Calu3 (cell line): ENCODE measurements around the gene AK8. TPM values are rescaled to one million over a fixed set of nuclear protein-coding genes. Genes with fewer than 3 reads are reported as not detected.

Experiments
- BruUV-seq: library from RNA; stranded (reverse); fragments of 400-500 nt; replicated peaks from 2 replicates; lab custom pipeline; 2021; lab: Mats Ljungman, UMichigan
- CTCF ChIA-PET: fragments of 300-600 bp; sonication (Branson Sonifier 250); formaldehyde crosslinking; loops from one replicate; lab custom pipeline; 2022; ENCODE audit warnings: antibody characterized with exemption; lab: Charles Lee
- DNase-seq: peaks from one replicate; pipeline ENCODE4 v3.0.0; 2022
- H3K27ac Mint-ChIP-seq: one replicate; pipeline ENCODE4 v1.8.0; 2022; ENCODE audit warnings: mixed read lengths; ENCODE audit not compliant: unreplicated experiment
- H3K27me3 Mint-ChIP-seq: one replicate; pipeline ENCODE4 v1.8.0; 2022; ENCODE audit warnings: mixed read lengths; ENCODE audit not compliant: unreplicated experiment
- H3K36me3 Mint-ChIP-seq: one replicate; pipeline ENCODE4 v1.8.0; 2022; ENCODE audit warnings: mild to moderate bottlenecking, moderate library complexity, mixed read lengths; ENCODE audit not compliant: insufficient read depth, unreplicated experiment
- H3K4me1 Mint-ChIP-seq: one replicate; pipeline ENCODE4 v1.8.0; 2022; ENCODE audit warnings: mild to moderate bottlenecking, low read depth, mixed read lengths; ENCODE audit not compliant: unreplicated experiment
- H3K4me3 Mint-ChIP-seq: one replicate; pipeline ENCODE4 v1.8.0; 2022; ENCODE audit warnings: mild to moderate bottlenecking, low read depth, moderate library complexity, mixed read lengths; ENCODE audit not compliant: unreplicated experiment
- H3K9me3 Mint-ChIP-seq: one replicate; pipeline ENCODE4 v1.8.0; 2022; ENCODE audit warnings: low read depth, mixed read lengths; ENCODE audit not compliant: unreplicated experiment
- CTCF ChIP-seq: fragments of 200-600 bp; IDR thresholded peaks from one replicate; pipeline ENCODE4 v1.8.0; 2022; ENCODE audit warnings: antibody characterized with exemption; ENCODE audit not compliant: unreplicated experiment
- intact Hi-C: fragments of 100-400 bp; cut with micrococcal nuclease; formaldehyde crosslinking; loops from one replicate; pipeline ENCODE4 v1.10.0; 2022; ENCODE audit not compliant: unreplicated experiment
- total RNA-seq: library from RNA; stranded (reverse); gene quantifications from 2 replicates; pipeline ENCODE4 v1.2.3, GENCODE V29; 2022

The AK8 gene
- total RNA-seq, 1 experiment from 2014 or later: 1.4 TPM

- CTCF ChIA-PET: no interaction called here
These were observed 43.7 kb downstream of the AK8 start for GRCh38 chr9:132834343-132834742.

GRCh38 chr9:132833550-132834121 is 44.4 kb downstream of the AK8 start:
- no peaks in the 10 kb centered on the region for H3K36me3 Mint-ChIP-seq
- no peak overlapping the region for H3K27ac Mint-ChIP-seq
- no TSS peak for BruUV-seq
- intact Hi-C loops: no loop called here
- H3K27me3 Mint-ChIP-seq: no peaks in the 10 kb centered on the region
- no peak overlapping the region for H3K4me3 Mint-ChIP-seq
- CTCF ChIA-PET: no interaction called here
- H3K9me3 Mint-ChIP-seq: no peaks in the 10 kb centered on the region
- H3K4me1 Mint-ChIP-seq: no peaks in the 10 kb centered on the region
- no peak for TF ChIP-seq CTCF
- DNase-seq: no peak

More at GRCh38 chr9:132834343-132834742, 43.7 kb downstream of the AK8 start:
- Mint-ChIP-seq H3K4me3 (no peak overlapping the region), H3K36me3 (no peaks in the 10 kb centered on the region), H3K4me1 (peaks cover 5% of the 10 kb centered on the region), H3K9me3 (no peaks in the 10 kb centered on the region), H3K27me3 (no peaks in the 10 kb centered on the region), H3K27ac (no peak overlapping the region)
- BruUV-seq: no TSS peak
- DNase-seq: no peak
- no peak for TF ChIP-seq CTCF
- intact Hi-C loops: no loop called here

- TF ChIP-seq CTCF: no peak
- no peak overlapping the region for H3K4me3 Mint-ChIP-seq
These were observed 45.8 kb downstream of the AK8 start for GRCh38 chr9:132832171-132832881.

GRCh38 chr9:132828201-132828770 is 49.8 kb downstream of the AK8 start:
- H3K27ac Mint-ChIP-seq: no peak overlapping the region
- no peak for TF ChIP-seq CTCF
- no peaks in the 10 kb centered on the region for H3K36me3 Mint-ChIP-seq
- H3K4me3 Mint-ChIP-seq: no peak overlapping the region
- CTCF ChIA-PET: interaction anchor here (0.6 kb wide), 1 partner anchor 12 kb away, joined by 4 read pairs; no protein-coding TSS in a partner anchor
- DNase-seq: no peak
- no TSS peak for BruUV-seq
- H3K9me3 Mint-ChIP-seq: no peaks in the 10 kb centered on the region
- no peaks in the 10 kb centered on the region for H3K4me1 Mint-ChIP-seq
- no peaks in the 10 kb centered on the region for H3K27me3 Mint-ChIP-seq
- intact Hi-C loops: no loop called here

More at GRCh38 chr9:132832171-132832881, 45.8 kb downstream of the AK8 start:
- BruUV-seq: no TSS peak
- Mint-ChIP-seq H3K9me3 (no peaks in the 10 kb centered on the region), H3K27me3 (no peaks in the 10 kb centered on the region), H3K27ac (no peak overlapping the region), H3K36me3 (no peaks in the 10 kb centered on the region), H3K4me1 (no peaks in the 10 kb centered on the region)
- CTCF ChIA-PET: no interaction called here
- no peak for DNase-seq
- intact Hi-C loops: no loop called here
